Measurements from ENCODE around the gene SLC38A1.
A peak's percentile ranks its signal among the peaks of the same experiment; 100 is the strongest.

The SLC38A1 gene

GRCh38 chr12:46227616-46228015 is 41.2 kb downstream of the SLC38A1 start:
- DNase-seq: no peak

GRCh38 chr12:46224386-46224785 is 44.5 kb downstream of the SLC38A1 start:
- no peak for DNase-seq

GRCh38 chr12:46223047-46223446 is 45.8 kb downstream of the SLC38A1 start:
- no peak for DNase-seq

GRCh38 chr12:46222636-46223035 is 46.2 kb downstream of the SLC38A1 start:
- DNase-seq: no peak

GRCh38 chr12:46221255-46222128 is 47.4 kb downstream of the SLC38A1 start:
- no peak for DNase-seq

GRCh38 chr12:46219877-46220655 is 48.8 kb downstream of the SLC38A1 start:
- peak; percentile 49 to 64 for DNase-seq

- DNase-seq: no peak
These were observed 49.5 kb downstream of the SLC38A1 start for GRCh38 chr12:46219132-46219876.

- peak in 1 of 2 experiments; percentile 34 for DNase-seq
These were observed 50.3 kb downstream of the SLC38A1 start for GRCh38 chr12:46218322-46219095.

GRCh38 chr12:46217541-46218321 is 51.1 kb downstream of the SLC38A1 start:
- DNase-seq: peak; percentile 43 to 60

GRCh38 chr12:46214668-46215436 is 54.0 kb downstream of the SLC38A1 start:
- DNase-seq: peak; percentile 75 to 81

GRCh38 chr12:46212108-46212982 is 56.5 kb downstream of the SLC38A1 start:
- DNase-seq: no peak

- peak in 1 of 2 experiments; percentile 29 for DNase-seq
These were observed 57.9 kb downstream of the SLC38A1 start for GRCh38 chr12:46210873-46211439.

- DNase-seq: peak; percentile 74 to 77
These were observed 58.6 kb downstream of the SLC38A1 start for GRCh38 chr12:46209914-46210872.

GRCh38 chr12:46209170-46209569 is 59.7 kb downstream of the SLC38A1 start:
- no peak for DNase-seq

GRCh38 chr12:46208370-46208769 is 60.5 kb downstream of the SLC38A1 start:
- DNase-seq: no peak

GRCh38 chr12:46207644-46208043 is 61.2 kb downstream of the SLC38A1 start:
- DNase-seq: no peak

GRCh38 chr12:46206471-46206870 is 62.4 kb downstream of the SLC38A1 start:
- no peak for DNase-seq

- DNase-seq: no peak
These were observed 63.5 kb downstream of the SLC38A1 start for GRCh38 chr12:46205294-46205693.
